BE2C (cell line): ENCODE data around the gene CCHCR1.

Experiments used
- DNase-seq: peaks from one replicate; pipeline ENCODE4 v3.0.0-alpha.2; 2020
- H3K27me3 ChIP-seq: fragments of 250-450 bp; sonication (Bioruptor Pico); 2 replicates; pipeline ENCODE4 v1.5.1; 2020; ENCODE audit warnings: mild to moderate bottlenecking
- H3K36me3 ChIP-seq: fragments of 250-450 bp; sonication (Bioruptor Pico); 2 replicates; pipeline ENCODE4 v1.5.1; 2020; ENCODE audit warnings: mild to moderate bottlenecking
- H3K4me1 ChIP-seq: fragments of 250-450 bp; sonication (Bioruptor Pico); 2 replicates; pipeline ENCODE4 v1.5.1; 2020
- H3K4me3 ChIP-seq: 2 replicates; pipeline ENCODE4 v1.5.1; 2011; ENCODE audit warnings: low read depth, low read length
- H3K9me3 ChIP-seq: fragments of 250-450 bp; sonication (Bioruptor Pico); 2 replicates; pipeline ENCODE4 v1.5.1; 2020
- CTCF ChIP-seq: IDR thresholded peaks from 2 replicates; pipeline ENCODE4 v1.5.1; 2012; ENCODE audit warnings: mild to moderate bottlenecking, low read depth, low read length

The CCHCR1 gene

GRCh38 chr6:31152781-31153180, 4.8 kb downstream of the CCHCR1 start:
- no peak for TF ChIP-seq CTCF
- H3K36me3 ChIP-seq = no peaks in the 10 kb centered on the region
- no peak overlapping the region for H3K4me3 ChIP-seq
- no peaks in the 10 kb centered on the region for H3K9me3 ChIP-seq
- DNase-seq = no peak
- no peaks in the 10 kb centered on the region for H3K27me3 ChIP-seq
- peaks cover 2% of the 10 kb centered on the region; the same call in 1 of the 2 replicates for H3K4me1 ChIP-seq

- TF ChIP-seq CTCF = no peak
- no peak for DNase-seq
- Histone ChIP-seq H3K27me3 (no peaks in the 10 kb centered on the region), H3K9me3 (no peaks in the 10 kb centered on the region), H3K4me1 (no peaks in the 10 kb centered on the region), H3K4me3 (no peak overlapping the region), H3K36me3 (no peaks in the 10 kb centered on the region)
Observed at GRCh38 chr6:31149827-31150447, 7.7 kb downstream of the CCHCR1 start.

GRCh38 chr6:31145386-31145785, 12.2 kb downstream of the CCHCR1 start:
- H3K4me3 ChIP-seq = no peak overlapping the region
- H3K36me3 ChIP-seq = no peaks in the 10 kb centered on the region
- no peak for TF ChIP-seq CTCF

DNA sequence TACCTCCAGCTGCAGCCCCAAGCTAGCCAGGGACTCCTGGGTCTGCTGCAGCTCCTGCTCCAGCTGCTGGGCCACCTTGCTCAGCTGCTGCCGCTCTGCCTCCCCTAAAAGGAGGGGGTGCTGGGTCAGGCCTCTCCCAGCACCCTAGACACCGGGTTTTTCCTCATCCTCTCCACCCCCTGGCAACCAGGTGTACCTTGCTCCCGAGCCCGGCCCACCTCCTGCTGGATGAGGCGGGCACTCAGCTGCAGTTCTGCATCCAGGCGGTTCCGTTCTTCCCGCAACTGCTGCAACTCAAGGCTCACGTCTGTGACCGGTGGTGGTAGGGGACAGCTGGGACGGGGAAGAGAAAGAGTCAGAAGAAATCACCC, 12.6 kb downstream of the CCHCR1 start:
- Histone ChIP-seq H3K4me1 (no peaks in the 10 kb centered on the region), H3K9me3 (no peaks in the 10 kb centered on the region), H3K36me3 (no peaks in the 10 kb centered on the region), H3K27me3 (no peaks in the 10 kb centered on the region), H3K4me3 (no peak overlapping the region)
- TF ChIP-seq CTCF = no peak
- no peak for DNase-seq

More at GRCh38 chr6:31145386-31145785, 12.2 kb downstream of the CCHCR1 start:
- DNase-seq = no peak
- Histone ChIP-seq H3K4me1 (no peaks in the 10 kb centered on the region), H3K27me3 (no peaks in the 10 kb centered on the region), H3K9me3 (no peaks in the 10 kb centered on the region)

GRCh38 chr6:31144296-31144969, 13.2 kb downstream of the CCHCR1 start:
- no peak for TF ChIP-seq CTCF
- Histone ChIP-seq H3K9me3 (no peaks in the 10 kb centered on the region), H3K36me3 (no peaks in the 10 kb centered on the region), H3K4me3 (no peak overlapping the region), H3K4me1 (no peaks in the 10 kb centered on the region), H3K27me3 (no peaks in the 10 kb centered on the region)
- DNase-seq = no peak

GRCh38 chr6:31143148-31143547, 14.5 kb downstream of the CCHCR1 start:
- Histone ChIP-seq H3K9me3 (no peaks in the 10 kb centered on the region), H3K27me3 (no peaks in the 10 kb centered on the region), H3K4me1 (no peaks in the 10 kb centered on the region), H3K4me3 (no peak overlapping the region), H3K36me3 (no peaks in the 10 kb centered on the region)
- TF ChIP-seq CTCF = no peak
- no peak for DNase-seq
